ENCODE results near the gene TYSND1.

- TF ChIP-seq CTCF (IDR thresholded peaks at IDR 0.05) (peak; percentile 67 to 88 (median 80)), POLR2AphosphoS5 (IDR thresholded peaks at IDR 0.05) (peak; percentile 31), POLR2A (IDR thresholded peaks at IDR 0.05) (no peak)
These were observed 30.4 kb downstream of the TYSND1 start for GRCh38 chr10:70115948-70116682.

Data from prostate gland (tissue), 2 donors.